Raji (cell line): ENCODE measurements around the gene TMEM92.

Source experiments
- POLR2A ChIP-seq: IDR thresholded peaks from 2 replicates; pipeline ENCODE4 v1.6.1; 2011; ENCODE audit warnings: low read depth, low read length, control low read depth; ENCODE audit not compliant: insufficient read depth

TMEM92 gene

GRCh38 chr17:50303051-50303450 lies 28.8 kb downstream of the TMEM92 start:
- no peak for TF ChIP-seq POLR2A

DNA sequence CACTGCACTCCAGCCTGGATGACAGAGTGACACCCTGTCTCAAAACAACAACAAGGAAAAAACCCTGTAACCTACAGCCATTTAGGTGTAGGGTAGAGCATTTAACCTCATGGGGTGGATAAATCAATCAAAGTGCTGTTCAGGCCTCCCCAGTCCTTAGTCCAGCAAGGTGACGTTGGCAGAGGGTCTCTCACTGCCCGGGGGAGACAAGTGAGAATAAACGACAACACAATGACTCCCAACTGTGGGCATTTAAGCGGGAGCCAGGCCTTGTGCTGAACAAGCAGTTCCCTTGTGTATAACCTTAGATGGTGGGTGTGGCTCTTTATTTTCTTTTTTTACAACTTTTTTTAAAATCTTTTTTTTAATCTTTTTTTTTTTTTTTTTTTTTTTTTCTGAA lies 29.3 kb downstream of the TMEM92 start:
- no peak for TF ChIP-seq POLR2A

DNA sequence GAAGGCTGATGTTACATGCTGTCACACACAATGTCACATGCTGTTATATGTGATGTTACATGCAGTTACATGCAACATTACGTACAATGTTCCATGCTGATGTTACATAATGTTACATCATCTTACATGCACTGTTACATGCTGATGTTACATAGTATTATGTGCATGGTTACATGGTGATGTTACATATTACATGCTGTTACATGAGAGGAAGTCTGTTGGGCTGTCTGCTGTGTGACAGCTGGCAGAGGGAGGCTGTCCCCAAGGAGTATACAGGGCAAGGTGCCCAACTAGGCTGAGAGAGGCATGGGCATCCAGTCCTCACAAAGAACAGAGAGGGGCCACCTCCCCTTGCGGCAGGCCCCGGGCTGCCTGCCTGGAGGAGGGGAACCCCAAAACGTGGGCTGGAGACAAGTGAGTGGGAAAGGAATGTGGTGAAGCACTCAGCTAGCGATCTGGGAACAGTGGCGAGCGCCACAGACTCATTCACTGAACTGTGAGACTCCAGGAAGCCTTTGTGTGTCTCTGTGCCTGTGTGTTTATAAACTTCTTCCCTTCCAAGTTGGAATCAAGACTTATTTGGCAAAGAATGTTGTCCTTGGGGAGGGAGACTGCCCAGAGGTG lies 30.6 kb downstream of the TMEM92 start:
- TF ChIP-seq POLR2A, result no peak

- TF ChIP-seq POLR2A, result no peak
These were observed 33.4 kb downstream of the TMEM92 start for GRCh38 chr17:50307654-50308053.

DNA sequence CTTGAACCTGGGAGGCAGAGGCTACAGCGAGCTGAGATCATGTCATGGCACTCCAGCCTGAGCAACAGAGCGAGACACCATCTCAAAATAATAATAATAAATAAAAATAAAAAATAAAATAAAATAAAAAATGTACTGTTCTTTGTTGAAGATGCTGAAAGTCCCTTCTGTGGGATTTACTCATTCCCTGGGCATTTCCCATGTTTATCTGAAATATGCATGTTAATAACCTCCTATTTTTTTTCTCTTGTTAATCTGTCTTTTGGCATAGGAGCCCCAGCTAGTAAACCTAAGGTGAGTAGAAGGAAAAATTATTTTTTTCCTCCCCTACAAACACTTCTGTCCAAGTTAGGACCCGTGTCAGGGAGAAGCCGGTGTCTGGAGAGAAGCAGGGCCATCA lies 34.4 kb downstream of the TMEM92 start:
- no peak for TF ChIP-seq POLR2A

GRCh38 chr17:50310455-50311111 lies 36.3 kb downstream of the TMEM92 start:
- TF ChIP-seq POLR2A, result no peak

GRCh38 chr17:50311112-50311460 lies 36.8 kb downstream of the TMEM92 start:
- no peak for TF ChIP-seq POLR2A

DNA sequence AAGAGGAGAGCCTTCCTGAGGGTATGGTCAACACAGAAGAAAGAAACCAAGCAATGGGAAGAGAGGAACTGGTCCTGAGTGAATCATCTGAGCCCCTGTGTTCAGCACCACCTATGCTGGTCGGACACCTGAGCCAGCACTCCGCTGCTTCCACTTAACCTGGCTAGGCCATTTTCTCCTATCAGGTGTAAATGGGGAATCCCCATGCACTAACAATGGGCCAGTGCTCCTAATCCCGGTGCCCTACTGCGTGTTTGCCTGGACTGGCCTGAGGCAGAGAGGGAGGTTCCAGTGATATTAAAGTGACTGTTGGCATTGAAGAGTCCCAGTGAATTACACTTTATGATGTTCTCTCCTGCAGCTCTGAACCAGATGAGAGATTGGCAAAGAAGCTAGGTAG lies 37.2 kb downstream of the TMEM92 start:
- TF ChIP-seq POLR2A, result no peak

- no peak for TF ChIP-seq POLR2A
These were observed 38.0 kb downstream of the TMEM92 start for GRCh38 chr17:50312308-50312707.

GRCh38 chr17:50314456-50315011 lies 40.3 kb downstream of the TMEM92 start:
- TF ChIP-seq POLR2A, result no peak

DNA sequence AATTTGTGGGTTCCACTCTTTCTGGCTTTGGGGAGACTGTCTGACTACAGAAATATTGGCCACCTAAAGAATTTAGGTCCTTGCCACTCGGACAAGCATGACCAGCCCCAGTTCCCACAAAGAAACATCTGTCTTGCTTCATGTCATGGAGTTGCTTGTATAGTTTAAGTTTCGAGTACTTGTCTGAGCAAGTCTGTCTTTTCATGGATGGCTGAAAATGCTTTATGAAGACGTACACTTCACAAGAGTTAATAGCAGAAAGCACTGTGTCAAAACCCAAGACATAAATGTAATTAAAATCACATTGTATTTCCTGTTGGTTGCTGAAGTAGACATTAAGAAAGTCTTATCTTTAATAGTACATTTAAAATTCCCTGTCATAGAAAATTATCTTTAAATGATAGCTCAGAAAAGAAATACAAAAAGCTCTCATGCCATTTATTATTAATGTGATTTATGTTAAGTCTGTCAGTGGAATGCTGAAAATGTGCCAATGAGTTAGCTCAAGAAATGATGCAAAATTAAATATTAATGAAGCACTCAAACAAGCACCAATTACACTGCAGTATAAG lies 41.8 kb downstream of the TMEM92 start:
- no peak for TF ChIP-seq POLR2A

GRCh38 chr17:50317121-50317520 lies 42.9 kb downstream of the TMEM92 start:
- TF ChIP-seq POLR2A, result no peak

GRCh38 chr17:50318501-50319285 lies 44.4 kb downstream of the TMEM92 start:
- TF ChIP-seq POLR2A, result no peak

DNA sequence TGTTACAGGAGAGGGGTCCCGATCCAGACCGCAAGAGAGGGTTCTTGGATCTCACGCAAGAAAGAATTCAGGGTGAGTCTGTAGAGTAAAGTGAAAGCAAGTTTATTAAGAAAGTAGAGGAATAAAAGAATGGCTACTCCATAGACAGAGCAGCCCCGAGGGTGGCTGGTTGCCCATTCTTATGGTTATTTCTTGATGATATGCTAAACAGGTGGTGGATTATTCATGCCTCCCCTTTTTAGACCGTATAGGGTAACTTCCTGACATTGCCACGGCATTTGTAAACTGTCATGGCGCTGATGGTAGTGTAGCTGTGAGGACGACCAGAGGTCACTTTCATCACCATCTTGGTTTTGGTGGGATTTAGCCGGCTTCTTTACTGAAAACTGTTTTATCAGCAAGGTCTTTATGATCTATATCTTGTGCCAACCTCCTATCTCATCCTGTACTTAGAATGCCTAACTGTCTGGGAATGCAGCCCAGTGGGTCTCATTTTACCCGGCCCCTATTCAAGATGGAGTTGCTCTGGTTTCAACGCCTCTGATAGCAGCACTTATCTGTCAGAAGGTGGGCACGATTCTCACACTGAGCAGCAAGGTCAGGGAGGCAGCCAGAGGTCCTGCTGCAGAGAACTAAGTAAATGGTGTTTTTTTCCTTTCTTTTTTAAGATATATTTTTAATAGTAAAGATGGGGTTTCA lies 45.2 kb downstream of the TMEM92 start:
- TF ChIP-seq POLR2A, result no peak

DNA sequence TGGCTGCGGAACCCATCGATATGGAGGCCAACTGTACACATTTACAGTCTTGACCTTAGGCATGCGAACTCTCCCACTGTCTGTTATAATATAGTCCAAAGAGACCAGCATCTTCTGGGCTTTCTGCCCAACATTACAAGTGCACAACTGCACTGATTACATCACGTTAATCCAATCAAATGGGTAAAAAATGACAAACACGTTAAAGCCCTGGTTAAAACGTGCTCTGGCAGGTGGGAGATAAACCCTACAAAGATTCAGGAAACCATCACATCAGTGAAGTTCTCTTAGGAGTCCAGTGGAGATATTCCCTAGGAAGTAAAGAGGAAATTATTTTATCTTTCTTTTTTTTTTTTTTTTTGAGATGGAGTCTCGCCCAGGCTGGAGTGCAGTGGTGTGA lies 48.0 kb downstream of the TMEM92 start:
- TF ChIP-seq POLR2A, result no peak
